ENCODE results near the gene CLPTM1L.
"Not testable (repeated sequence)": the region's sequence is repeated elsewhere in the genome, so short reads cannot be mapped to it uniquely, and the experiment has no call there.

The CLPTM1L gene

GRCh38 chr5:1381370-1382247, 36.7 kb upstream of the CLPTM1L start:
- DNase-seq, result no peak

GRCh38 chr5:1380910-1381309, 36.0 kb upstream of the CLPTM1L start:
- DNase-seq, result no peak

- DNase-seq, result peak in 12 of 56 donors; percentile 6 to 60 (median 25)
These were observed 35.3 kb upstream of the CLPTM1L start for GRCh38 chr5:1380011-1380817.

GRCh38 chr5:1378866-1379659, 34.2 kb upstream of the CLPTM1L start:
- DNase-seq, result no peak

- DNase-seq, result no peak
These were observed 33.2 kb upstream of the CLPTM1L start for GRCh38 chr5:1378096-1378495.

- DNase-seq, result no peak
These were observed 32.1 kb upstream of the CLPTM1L start for GRCh38 chr5:1376981-1377380.

GRCh38 chr5:1375871-1376810, 31.2 kb upstream of the CLPTM1L start:
- DNase-seq, result no peak

GRCh38 chr5:1374679-1375055, 29.8 kb upstream of the CLPTM1L start:
- no peak for DNase-seq

- DNase-seq, result no peak
These were observed 29.3 kb upstream of the CLPTM1L start for GRCh38 chr5:1374030-1374678.

- DNase-seq, result not testable (repeated sequence)
These were observed 27.1 kb upstream of the CLPTM1L start for GRCh38 chr5:1371972-1372342.

GRCh38 chr5:1371218-1371971, 26.5 kb upstream of the CLPTM1L start:
- no peak for DNase-seq

- DNase-seq, result no peak
These were observed 25.1 kb upstream of the CLPTM1L start for GRCh38 chr5:1370006-1370405.

- DNase-seq, result no peak
These were observed 23.9 kb upstream of the CLPTM1L start for GRCh38 chr5:1368756-1369155.

- no peak for DNase-seq
These were observed 23.3 kb upstream of the CLPTM1L start for GRCh38 chr5:1368236-1368635.

- DNase-seq, result no peak
These were observed 22.2 kb upstream of the CLPTM1L start for GRCh38 chr5:1367149-1367548.

- DNase-seq, result no peak
These were observed 21.6 kb upstream of the CLPTM1L start for GRCh38 chr5:1366514-1366913.

- DNase-seq, result no peak
These were observed 19.3 kb upstream of the CLPTM1L start for GRCh38 chr5:1364211-1364610.

GRCh38 chr5:1363581-1363980, 18.7 kb upstream of the CLPTM1L start:
- no peak for DNase-seq

- DNase-seq, result no peak
These were observed 18.3 kb upstream of the CLPTM1L start for GRCh38 chr5:1363160-1363559.
